HepG2 (cell line): ENCODE results near the gene PPP1R3F. TPM values are rescaled to one million over a fixed set of nuclear protein-coding genes. Genes with fewer than 3 reads are reported as not detected.

Source experiments
- ATAC-seq: fragments of 200-7000 bp; cut with Tn5 transposase; 3 replicates; pipeline ENCODE4 v1.9.1; 2020; ENCODE audit warnings: mild to moderate bottlenecking, moderate library complexity
- BruUV-seq: library from RNA; stranded (reverse); fragments of 400-500 nt; replicated peaks from 2 replicates; lab custom pipeline; 2021; lab: Mats Ljungman, UMichigan
- CTCF ChIA-PET: fragments of 300-600 bp; formaldehyde crosslinking; extraction: SDS; loops from one replicate; lab custom pipeline; 2021; ENCODE audit warnings: low total read pairs, inconsistent platforms, low intra/inter-chr PET ratio; lab: Yijun Ruan, JAX
- POLR2A ChIA-PET: fragments of 350-600 bp; sonication (Branson Sonifier 250); formaldehyde crosslinking; loops from one replicate; lab custom pipeline; 2020; ENCODE audit warnings: antibody characterized with exemption, inconsistent platforms; lab: Yijun Ruan, JAX
- DNase-seq: peaks from one replicate; pipeline ENCODE4 v3.0.0-alpha.2; 2015; ENCODE audit warnings: low spot score
- FAIRE-seq: peaks from 3 replicates; lab custom pipeline; 2011; peaks lifted over from hg19 to GRCh38; lab: Jason Lieb, UNC
- H2AFZ ChIP-seq: one replicate; pipeline ENCODE4 v1.6.1; 2011; ENCODE audit warnings: low read length, inconsistent platforms
- H3K27ac ChIP-seq: fragments of 300-600 bp; 3 replicates; pipeline ENCODE4 v1.8.0; 2011; ENCODE audit warnings: mixed run types, mild to moderate bottlenecking, mixed read lengths, low read length, inconsistent platforms; ENCODE audit not compliant: insufficient read depth; ENCODE audit errors: extremely low read length
- H3K27me3 ChIP-seq, 2 experiments: fragments of 200-600 bp in 1 of 2; 2 replicates in 1 of 2; 3 replicates in 1 of 2; pipeline versions ENCODE4 v1.6.0 to v1.8.0; 2011; ENCODE audit warnings: low read length in 2 of 2, mild to moderate bottlenecking in 2 of 2, moderate library complexity in 2 of 2, inconsistent platforms in 1 of 2; ENCODE audit not compliant: insufficient read depth in 2 of 2, control insufficient read depth in 1 of 2
- H3K36me3 ChIP-seq, 2 experiments: fragments of 200-600 bp in 1 of 2; replicated peaks in 1 of 2; 2 replicates in 1 of 2; 3 replicates in 1 of 2; pipeline versions ENCODE4 v1.5.1 to v1.8.0; 2011; ENCODE audit warnings: low read length in 2 of 2, inconsistent platforms in 1 of 2; ENCODE audit not compliant: insufficient read depth in 2 of 2, control insufficient read depth in 1 of 2
- H3K4me1 ChIP-seq: 2 replicates; pipeline ENCODE4 v1.5.1; 2012; ENCODE audit warnings: low read length, inconsistent platforms; ENCODE audit not compliant: insufficient read depth
- H3K4me2 ChIP-seq: 2 replicates; pipeline ENCODE4 v1.6.0; 2011; ENCODE audit warnings: low read depth, low read length, inconsistent platforms
- H3K4me3 ChIP-seq, 3 experiments: fragments of 200-600 bp in 1 of 3; sonication (generic), shearing (Covaris generic) in 1 of 3; replicated peaks in 1 of 3; 2 replicates each; pipeline ENCODE4 v1.5.1; 2011 to 2016; ENCODE audit warnings: low read length in 3 of 3, inconsistent platforms in 2 of 3, low read depth in 2 of 3, mild to moderate bottlenecking in 2 of 3, control low read depth in 1 of 3, mixed read lengths in 1 of 3; ENCODE audit not compliant: insufficient read depth in 1 of 3
- H3K79me2 ChIP-seq: one replicate; pipeline ENCODE4 v1.6.1; 2011; ENCODE audit warnings: low read length, inconsistent platforms; ENCODE audit not compliant: insufficient read depth
- H3K9ac ChIP-seq: 2 replicates; pipeline ENCODE4 v1.6.0; 2011; ENCODE audit warnings: mild to moderate bottlenecking, low read depth, low read length, inconsistent platforms; ENCODE audit not compliant: insufficient read depth
- H3K9me3 ChIP-seq: 2 replicates; pipeline ENCODE4 v1.5.1; 2012; ENCODE audit warnings: mild to moderate bottlenecking, low read length
- H4K20me1 ChIP-seq: 2 replicates; pipeline ENCODE4 v1.6.0; 2011; ENCODE audit warnings: inconsistent platforms, mild to moderate bottlenecking, low read length, moderate library complexity; ENCODE audit not compliant: insufficient read depth
- ZBTB39 ChIP-seq: sonication (generic); formaldehyde crosslinking; IDR thresholded peaks from 2 replicates; pipeline ENCODE4 v1.5.0; 2020; ENCODE audit warnings: missing genetic modification reagents
- ZNF234 ChIP-seq: sonication (generic); formaldehyde crosslinking; conservative IDR thresholded peaks from 2 replicates; pipeline ENCODE4 v1.5.1; 2020; ENCODE audit warnings: mild to moderate bottlenecking, missing genetic modification reagents
- ZNF280B ChIP-seq: sonication (generic); formaldehyde crosslinking; IDR thresholded peaks from 2 replicates; pipeline ENCODE4 v1.5.0; 2020; ENCODE audit warnings: missing genetic modification reagents, mild to moderate bottlenecking, borderline replicate concordance
- ZNF770 ChIP-seq: sonication (generic); formaldehyde crosslinking; IDR thresholded peaks from 2 replicates; pipeline ENCODE4 v1.5.0; 2020; ENCODE audit warnings: mild to moderate bottlenecking, missing genetic modification reagents
- WGBS: methylation state at CpG from one replicate; pipeline ENCODE4 v1.1.6; 2017; ENCODE audit warnings: low lambda C conversion rate; 5-methylcytosine and 5-hydroxymethylcytosine counted together
- in situ Hi-C: cut with HindIII; loops from 2 replicates; pipeline ENCODE4 v1.10.0; 2017; ENCODE audit warnings: low pct_unique_long_range_greater_than_20kb; ENCODE audit not compliant: extremely low pct_ligation_motif_present
- intact Hi-C: fragments of 100-400 bp; cut with micrococcal nuclease; formaldehyde crosslinking; loops from one replicate; pipeline ENCODE4 v1.10.0; 2022; ENCODE audit not compliant: unreplicated experiment
- polyA plus RNA-seq, 8 experiments: library from polyadenylated mRNA; depleted of rRNA in 3 of 8; stranded (reverse) in 7 of 8; unstranded in 1 of 8; fragments of >200 nt; fragmentation: Illumina TruSeq in 4 of 8; extraction: Trizol in 4 of 8; gene quantifications; 2 replicates each; pipeline versions ENCODE4 v1.2.1 to v1.2.3, GENCODE V29; 2011 to 2016; ENCODE audit warnings: low read depth in 4 of 8, missing spikeins in 1 of 8, mixed read lengths in 1 of 8; ENCODE audit not compliant: insufficient read depth in 1 of 8
- total RNA-seq, 5 experiments: library from RNA; depleted of rRNA; stranded (reverse); fragments of >200 nt; fragmentation: Illumina TruSeq; extraction: Trizol; gene quantifications; 2 replicates each; pipeline ENCODE4 v1.2.3, GENCODE V29; 2016; ENCODE audit warnings: low read depth in 1 of 5

The PPP1R3F gene
- total and polyA plus RNA-seq, 2 of the 13 experiments (the other 11 are each of a cell fraction or from before 2014, with no cell fraction given), result 0.82 to 0.84 TPM

- no peak for TF ChIP-seq ZBTB39 (CRISPR knock-in tag)
- no peak for TF ChIP-seq ZNF770
- TF ChIP-seq, all 625 proteins: peak for 0
Measured at GRCh38 chrX:49233887-49234555, 35.6 kb upstream of the PPP1R3F start (continued).

- FAIRE-seq, result no peak
- H3K9ac ChIP-seq, result no peak overlapping the region
- no peaks in the 10 kb centered on the region for H3K79me2 ChIP-seq
- intact Hi-C loops, result no loop called here
- H3K27me3 ChIP-seq, result no peaks in the 10 kb centered on the region
- BruUV-seq, result no TSS peak
- 93% methylated on average over 1 of the region's 9 CpGs for WGBS
- POLR2A ChIA-PET, result interaction anchor here (1.6 kb wide), 1 partner anchor 46 kb away, joined by 5 read pairs; no protein-coding TSS in a partner anchor
- DNase-seq, result no peak
- no peaks in the 10 kb centered on the region for H4K20me1 ChIP-seq
- no peaks in the 10 kb centered on the region for H3K36me3 ChIP-seq
- TF ChIP-seq ZNF280B (CRISPR knock-in tag) (no peak), ZNF234 (no peak)
- CTCF ChIA-PET, result no interaction called here
- H3K4me1 ChIP-seq, result peaks cover 25% of the 10 kb centered on the region; the same call in 1 of the 2 replicates
- no peak overlapping the region for H3K27ac ChIP-seq
- no peak overlapping the region for H3K4me3 ChIP-seq
- ATAC-seq, result no peak
- H2AFZ ChIP-seq, result no peak overlapping the region
- no peaks in the 10 kb centered on the region for H3K9me3 ChIP-seq
- H3K4me2 ChIP-seq, result no peak overlapping the region; the same call in 1 of the 2 replicates
- in situ Hi-C loops, result no loop called here
Measured at GRCh38 chrX:49237060-49237459, 32.5 kb upstream of the PPP1R3F start.
